Measurements from ENCODE around the gene LSP1. TPM values are rescaled to one million over a fixed set of nuclear protein-coding genes. Genes with fewer than 3 reads are reported as not detected.

Gene LSP1
- total RNA-seq, 1 experiment from 2014 or later: 0.90 TPM

- intact Hi-C loops (cut with micrococcal nuclease; ENCODE audit: unreplicated experiment): no loop called here
- in situ Hi-C loops (cut with HindIII; ENCODE audit: low pct_unique_long_range_greater_than_20kb, low sequenced_read_pairs): no loop called here
- Histone ChIP-seq H3K27ac (ENCODE audit: low read length) (peak overlapping the region; percentile 25; the same call in 1 of the 2 replicates), H3K9me3 (ENCODE audit: control insufficient read depth, insufficient read depth, low read depth, low read length) (no peaks in the 10 kb centered on the region), H3K4me1 (ENCODE audit: control insufficient read depth, insufficient read depth, low read length) (peaks cover 10% of the 10 kb centered on the region), H3K36me3 (ENCODE audit: control insufficient read depth, insufficient read depth, low read length) (no peaks in the 10 kb centered on the region), H3K27me3 (ENCODE audit: control insufficient read depth, insufficient read depth, low read length) (no peaks in the 10 kb centered on the region), H3K4me3 (ENCODE audit: low read depth in 2 of 2, low read length in 2 of 2) (no peak overlapping the region)
- ATAC-seq (no peak), DNase-seq (ENCODE audit: low read depth, low spot score) (no peak)
- TF ChIP-seq POLR2AphosphoS5 (IDR thresholded peaks at IDR 0.05; ENCODE audit: low read depth, low read length) (no peak), TCF7L2 (IDR thresholded peaks at IDR 0.05; ENCODE audit: low read depth, low read length) (no peak), SIN3A (IDR thresholded peaks at IDR 0.05; ENCODE audit: borderline replicate concordance, insufficient read depth, low read depth, low read length) (no peak), CTCF (IDR thresholded peaks at IDR 0.05) (no peak)
- TF ChIP-seq, protein P1, sequence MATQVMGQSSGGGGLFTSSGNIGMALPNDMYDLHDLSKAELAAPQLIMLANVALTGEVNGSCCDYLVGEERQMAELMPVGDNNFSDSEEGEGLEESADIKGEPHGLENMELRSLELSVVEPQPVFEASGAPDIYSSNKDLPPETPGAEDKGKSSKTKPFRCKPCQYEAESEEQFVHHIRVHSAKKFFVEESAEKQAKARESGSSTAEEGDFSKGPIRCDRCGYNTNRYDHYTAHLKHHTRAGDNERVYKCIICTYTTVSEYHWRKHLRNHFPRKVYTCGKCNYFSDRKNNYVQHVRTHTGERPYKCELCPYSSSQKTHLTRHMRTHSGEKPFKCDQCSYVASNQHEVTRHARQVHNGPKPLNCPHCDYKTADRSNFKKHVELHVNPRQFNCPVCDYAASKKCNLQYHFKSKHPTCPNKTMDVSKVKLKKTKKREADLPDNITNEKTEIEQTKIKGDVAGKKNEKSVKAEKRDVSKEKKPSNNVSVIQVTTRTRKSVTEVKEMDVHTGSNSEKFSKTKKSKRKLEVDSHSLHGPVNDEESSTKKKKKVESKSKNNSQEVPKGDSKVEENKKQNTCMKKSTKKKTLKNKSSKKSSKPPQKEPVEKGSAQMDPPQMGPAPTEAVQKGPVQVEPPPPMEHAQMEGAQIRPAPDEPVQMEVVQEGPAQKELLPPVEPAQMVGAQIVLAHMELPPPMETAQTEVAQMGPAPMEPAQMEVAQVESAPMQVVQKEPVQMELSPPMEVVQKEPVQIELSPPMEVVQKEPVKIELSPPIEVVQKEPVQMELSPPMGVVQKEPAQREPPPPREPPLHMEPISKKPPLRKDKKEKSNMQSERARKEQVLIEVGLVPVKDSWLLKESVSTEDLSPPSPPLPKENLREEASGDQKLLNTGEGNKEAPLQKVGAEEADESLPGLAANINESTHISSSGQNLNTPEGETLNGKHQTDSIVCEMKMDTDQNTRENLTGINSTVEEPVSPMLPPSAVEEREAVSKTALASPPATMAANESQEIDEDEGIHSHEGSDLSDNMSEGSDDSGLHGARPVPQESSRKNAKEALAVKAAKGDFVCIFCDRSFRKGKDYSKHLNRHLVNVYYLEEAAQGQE (IDR thresholded peaks at IDR 0.05; ENCODE audit: insufficient read depth in 1 of 2, low read depth in 2 of 2, low read length in 1 of 2): no peak
- ChIA-PET POLR2A (no interaction called here), CTCF (interaction anchor here (0.5 to 0.6 kb wide), 2 partner anchors 28 to 137 kb away, joined by 3 to 5 read pairs; no protein-coding TSS in a partner anchor)
- no TSS peak for BruUV-seq (replicated peaks)
Observed at GRCh38 chr11:1845095-1845429, 7.8 kb upstream of the LSP1 start.

- no TSS peak for BruUV-seq (replicated peaks)
- CTCF ChIA-PET: interaction anchor here (0.5 to 0.6 kb wide), 3 partner anchors 13 to 136 kb away, joined by 3 to 7 read pairs (median 5); no protein-coding TSS in a partner anchor
- Histone ChIP-seq H3K27me3 (ENCODE audit: control insufficient read depth, insufficient read depth, low read length) (no peaks in the 10 kb centered on the region), H3K9me3 (ENCODE audit: control insufficient read depth, insufficient read depth, low read depth, low read length) (no peaks in the 10 kb centered on the region), H3K4me3 (ENCODE audit: low read depth in 2 of 2, low read length in 2 of 2) (no peak overlapping the region), H3K27ac (ENCODE audit: low read length) (no peak overlapping the region), H3K4me1 (ENCODE audit: control insufficient read depth, insufficient read depth, low read length) (peaks cover 10% of the 10 kb centered on the region), H3K36me3 (ENCODE audit: control insufficient read depth, insufficient read depth, low read length) (no peaks in the 10 kb centered on the region)
- in situ Hi-C loops (cut with HindIII; ENCODE audit: low pct_unique_long_range_greater_than_20kb, low sequenced_read_pairs): no loop called here
- ATAC-seq: peak; percentile 29; the same call in 1 of the 2 replicates
- no peak for DNase-seq (ENCODE audit: low read depth, low spot score)
- TF ChIP-seq SIN3A (IDR thresholded peaks at IDR 0.05; ENCODE audit: borderline replicate concordance, insufficient read depth, low read depth, low read length): no peak
- no peak for TF ChIP-seq TCF7L2 (IDR thresholded peaks at IDR 0.05; ENCODE audit: low read depth, low read length)
- no peak for TF ChIP-seq POLR2AphosphoS5 (IDR thresholded peaks at IDR 0.05; ENCODE audit: low read depth, low read length)
- TF ChIP-seq, protein P1 (IDR thresholded peaks at IDR 0.05; ENCODE audit: insufficient read depth in 1 of 2, low read depth in 2 of 2, low read length in 1 of 2): no peak
- TF ChIP-seq CTCF (IDR thresholded peaks at IDR 0.05): no peak
- intact Hi-C loops (cut with micrococcal nuclease; ENCODE audit: unreplicated experiment): no loop called here
- POLR2A ChIA-PET: no interaction called here
Observed at GRCh38 chr11:1845561-1846452, 7.1 kb upstream of the LSP1 start.

Data from Panc1 (cell line).